H1 (cell line): ENCODE measurements around the gene CEP126. TPM values are rescaled to one million over a fixed set of nuclear protein-coding genes. Genes with fewer than 3 reads are reported as not detected.

Experiments used
- CTCF ChIA-PET: fragments of 300-600 bp; sonication (Branson Sonifier 250); formaldehyde crosslinking; loops from one replicate; lab custom pipeline; 2021; ENCODE audit not compliant: partially characterized antibody; lab: Charles Lee
- POLR2A ChIA-PET: fragments of 300-600 bp; sonication (Branson Sonifier 250); formaldehyde crosslinking; loops from one replicate; lab custom pipeline; 2021; ENCODE audit warnings: inconsistent platforms; ENCODE audit not compliant: partially characterized antibody; lab: Charles Lee
- DNase-seq, 2 experiments: peaks; one replicate each; pipeline versions ENCODE4 v3.0.0 to v3.0.0-alpha.2; 2010 to 2022; ENCODE audit warnings: low spot score in 2 of 2, low read depth in 1 of 2, mixed read lengths in 1 of 2
- FAIRE-seq: peaks from 2 replicates; lab custom pipeline; 2011; peaks lifted over from hg19 to GRCh38; lab: Jason Lieb, UNC
- H2AFZ ChIP-seq: 2 replicates; pipeline ENCODE4 v1.8.1; 2012; ENCODE audit warnings: low read length, inconsistent platforms
- H2AK5ac ChIP-seq: 2 replicates; pipeline ENCODE4 v1.6.1; 2013; ENCODE audit warnings: low read depth, low read length
- H2BK120ac ChIP-seq: replicated peaks from 2 replicates; pipeline ENCODE3; 2013; ENCODE audit warnings: low read depth, low read length, inconsistent platforms
- H2BK12ac ChIP-seq: 2 replicates; pipeline ENCODE4 v1.6.1; 2013; ENCODE audit warnings: low read depth, low read length
- H2BK15ac ChIP-seq: 2 replicates; pipeline ENCODE4 v1.6.1; 2013; ENCODE audit warnings: low read length
- H2BK20ac ChIP-seq: 2 replicates; pipeline ENCODE4 v1.6.1; 2013; ENCODE audit warnings: low read length
- H2BK5ac ChIP-seq: 2 replicates; pipeline ENCODE4 v1.6.1; 2013; ENCODE audit warnings: low read depth, low read length
- H3K14ac ChIP-seq: 2 replicates; pipeline ENCODE4 v1.6.1; 2013; ENCODE audit warnings: inconsistent platforms; ENCODE audit not compliant: insufficient read length
- H3K18ac ChIP-seq: 2 replicates; pipeline ENCODE4 v1.6.1; 2013; ENCODE audit warnings: low read length; ENCODE audit errors: extremely low read depth
- H3K23ac ChIP-seq: 2 replicates; pipeline ENCODE4 v1.6.1; 2013; ENCODE audit warnings: inconsistent platforms; ENCODE audit not compliant: insufficient read length
- H3K23me2 ChIP-seq: 2 replicates; pipeline ENCODE4 v1.6.1; 2013; ENCODE audit warnings: low read depth, low read length
- H3K27ac ChIP-seq: 2 replicates; pipeline ENCODE4 v1.6.1; 2011; ENCODE audit warnings: low read depth, low read length, inconsistent platforms
- H3K27me3 ChIP-seq, 4 experiments: replicated peaks in 1 of 4; 1 replicate in 1 of 4; 2 replicates in 3 of 4; pipeline versions ENCODE4 v1.6.1 to v1.8.1; 2011 to 2013; ENCODE audit warnings: low read length in 3 of 4, mild to moderate bottlenecking in 3 of 4, inconsistent platforms in 2 of 4, mixed read lengths in 2 of 4, moderate library complexity in 1 of 4; ENCODE audit not compliant: control insufficient read depth in 3 of 4, insufficient read depth in 3 of 4; ENCODE audit errors: extremely low read depth in 1 of 4
- H3K36me3 ChIP-seq, 4 experiments: 2 replicates each; pipeline versions ENCODE4 v1.6.1 to v1.8.1; 2011 to 2013; ENCODE audit warnings: mild to moderate bottlenecking in 4 of 4, low read length in 3 of 4, moderate library complexity in 2 of 4, control low read depth in 1 of 4, inconsistent platforms in 1 of 4; ENCODE audit not compliant: insufficient read depth in 4 of 4, control insufficient read depth in 2 of 4
- H3K4ac ChIP-seq: replicated peaks from 2 replicates; pipeline ENCODE3; 2013; ENCODE audit warnings: low read length, low read depth, mixed read lengths, inconsistent platforms; ENCODE audit not compliant: insufficient read length
- H3K4me1 ChIP-seq, 4 experiments: replicated peaks in 1 of 4; 1 replicate in 1 of 4; 2 replicates in 3 of 4; pipeline versions ENCODE4 v1.6.1 to v1.8.1; 2011 to 2013; ENCODE audit warnings: low read length in 3 of 4, inconsistent platforms in 2 of 4, mixed read lengths in 1 of 4; ENCODE audit not compliant: insufficient read depth in 4 of 4, control insufficient read depth in 3 of 4
- H3K4me2 ChIP-seq, 2 experiments: 2 replicates each; pipeline versions ENCODE4 v1.6.1 to v1.8.1; 2011 to 2013; ENCODE audit warnings: low read depth in 2 of 2, low read length in 2 of 2, control low read depth in 1 of 2, inconsistent platforms in 1 of 2, mild to moderate bottlenecking in 1 of 2; ENCODE audit not compliant: insufficient read depth in 1 of 2
- H3K4me3 ChIP-seq, 4 experiments: fragments of 200-600, 300-600 bp in 1 of 4; sonication (generic), shearing (Covaris generic), sonication (Bioruptor Twin) in 1 of 4; 2 replicates each; pipeline versions ENCODE4 v1.5.1 to v1.8.1; 2011 to 2016; ENCODE audit warnings: low read length in 4 of 4, low read depth in 3 of 4, control low read depth in 2 of 4, inconsistent platforms in 2 of 4, mild to moderate bottlenecking in 2 of 4, mixed read lengths in 1 of 4, moderate library complexity in 1 of 4; ENCODE audit not compliant: insufficient read depth in 2 of 4; ENCODE audit errors: extremely low read depth in 1 of 4
- H3K56ac ChIP-seq: replicated peaks from 2 replicates; pipeline ENCODE3; 2013; ENCODE audit warnings: low read depth, mild to moderate bottlenecking, mixed read lengths, low read length, inconsistent platforms; ENCODE audit not compliant: insufficient read length
- H3K79me1 ChIP-seq: 2 replicates; pipeline ENCODE4 v1.6.1; 2013; ENCODE audit warnings: low read depth, low read length, control low read depth
- H3K79me2 ChIP-seq, 2 experiments: 2 replicates each; pipeline versions ENCODE4 v1.6.1 to v1.8.1; 2012 to 2013; ENCODE audit warnings: low read length in 2 of 2, mild to moderate bottlenecking in 2 of 2, inconsistent platforms in 1 of 2; ENCODE audit not compliant: insufficient read depth in 2 of 2, control insufficient read depth in 1 of 2
- H3K9ac ChIP-seq, 4 experiments: replicated peaks in 1 of 4; 1 replicate in 1 of 4; 2 replicates in 3 of 4; pipeline versions ENCODE4 v1.6.1 to v1.8.1; 2011 to 2013; ENCODE audit warnings: low read depth in 3 of 4, low read length in 3 of 4, control low read depth in 2 of 4, mild to moderate bottlenecking in 2 of 4, moderate library complexity in 2 of 4, inconsistent platforms in 1 of 4; ENCODE audit errors: extremely low read depth in 1 of 4
- H3K9me3 ChIP-seq, 2 experiments: 2 replicates each; pipeline versions ENCODE4 v1.6.1 to v1.8.1; 2012 to 2013; ENCODE audit warnings: mild to moderate bottlenecking in 2 of 2, moderate library complexity in 2 of 2, control low read depth in 1 of 2, inconsistent platforms in 1 of 2, low read depth in 1 of 2, low read length in 1 of 2, mixed read lengths in 1 of 2; ENCODE audit not compliant: insufficient read depth in 2 of 2
- H4K20me1 ChIP-seq, 2 experiments: replicated peaks in 1 of 2; 2 replicates each; pipeline versions ENCODE3 to v1.8.1; 2011 to 2013; ENCODE audit warnings: inconsistent platforms in 2 of 2, low read length in 2 of 2, mild to moderate bottlenecking in 1 of 2; ENCODE audit not compliant: insufficient read depth in 2 of 2, control insufficient read depth in 1 of 2
- H4K5ac ChIP-seq: 2 replicates; pipeline ENCODE4 v1.6.1; 2013; ENCODE audit warnings: low read length, low read depth, mixed read lengths, inconsistent platforms; ENCODE audit not compliant: insufficient read length
- H4K8ac ChIP-seq: 2 replicates; pipeline ENCODE4 v1.8.0; 2013; ENCODE audit warnings: mild to moderate bottlenecking, moderate library complexity, low read length, inconsistent platforms; ENCODE audit not compliant: insufficient read depth; ENCODE audit errors: extremely low read depth
- H4K91ac ChIP-seq: replicated peaks from 2 replicates; pipeline ENCODE3; 2013; ENCODE audit warnings: low read length, mixed read lengths, inconsistent platforms; ENCODE audit not compliant: insufficient read length
- ASH2L ChIP-seq: fragments of 200-600, 300-600 bp; sonication (generic); IDR thresholded peaks from one replicate; pipeline ENCODE4 v1.7.1; 2017; ENCODE audit warnings: low read length
- CHD2 ChIP-seq: IDR thresholded peaks from 2 replicates; pipeline ENCODE4 v1.6.1; 2012; ENCODE audit warnings: low read length, improper control_type of control experiment
- E2F6 ChIP-seq: IDR thresholded peaks from 2 replicates; pipeline ENCODE4 v1.6.1; 2012; ENCODE audit warnings: inconsistent platforms
- RFX5 ChIP-seq: IDR thresholded peaks from 2 replicates; pipeline ENCODE4 v1.6.1; 2011; ENCODE audit warnings: low read depth, low read length, improper control_type of control experiment, borderline replicate concordance
- SP1 ChIP-seq: IDR thresholded peaks from 2 replicates; pipeline ENCODE4 v1.6.1; 2011; ENCODE audit warnings: low read depth, low read length
- SP4 ChIP-seq: IDR thresholded peaks from 2 replicates; pipeline ENCODE4 v1.6.1; 2012; ENCODE audit warnings: low read length, inconsistent platforms
- ZNF274 ChIP-seq: IDR thresholded peaks from 2 replicates; pipeline ENCODE4 v1.7.0; 2012; ENCODE audit warnings: low read length, borderline replicate concordance; ENCODE audit errors: extremely low read depth
- WGBS, 2 experiments: shearing (Covaris generic) in 1 of 2; methylation state at CpG; one replicate each; pipeline versions ENCODE4 v1.1.6 to v1.1.7; 2013 to 2015; ENCODE audit warnings: low lambda C conversion rate in 2 of 2, mixed read lengths in 2 of 2, inconsistent platforms in 1 of 2, low coverage in 1 of 2, missing lambda C conversion rate in 1 of 2; ENCODE audit not compliant: insufficient replicate concordance in 2 of 2, insufficient coverage in 1 of 2, insufficient read length in 1 of 2; ENCODE audit errors: extremely low coverage in 1 of 2, missing lambda C conversion rate in 1 of 2; 5-methylcytosine and 5-hydroxymethylcytosine counted together
- polyA plus RNA-seq, 7 experiments: library from polyadenylated mRNA; depleted of rRNA in 3 of 7; stranded (reverse) in 5 of 7; unstranded in 2 of 7; fragments of >200 nt in 5 of 7; fragments of 200-250 nt in 2 of 7; gene quantifications; 1 replicate in 5 of 7; 2 replicates in 1 of 7; 4 replicates in 1 of 7; pipeline versions ENCODE4 v1.2.1 to v1.2.3, GENCODE V29; 2011 to 2013; ENCODE audit warnings: missing spikeins in 2 of 7, mixed read lengths in 2 of 7
- total RNA-seq: library from RNA; stranded (reverse); fragmentation: NEBNext Ultra II Directional; extraction: Animal tissue kit (Norgen Biotek cat#: 25700); gene quantifications from 2 replicates; pipeline ENCODE4 v1.2.1, GENCODE V29; 2021

Gene CEP126
- total and polyA plus RNA-seq, 2 of the 8 experiments (the other 6 are each of a cell fraction or from before 2014, with no cell fraction given), result 0.76 to 1.9 TPM

- no peak overlapping the region for H2AK5ac ChIP-seq
- CTCF ChIA-PET, result interaction anchor here (0.6 to 5.2 kb wide), 8 partner anchors 13 to 279 kb away, joined by 3 to 21 read pairs (median 4); no protein-coding TSS in a partner anchor
These were observed 60.0 kb downstream of the CEP126 start for GRCh38 chr11:101974771-101975170.

More at GRCh38 chr11:101974771-101975170, 60.0 kb downstream of the CEP126 start:
- DNase-seq (no peak), FAIRE-seq (peak; percentile 36)
- Histone ChIP-seq H4K20me1 (no peaks in the 10 kb centered on the region), H3K9ac (no peak overlapping the region), H4K8ac (no peak overlapping the region), H3K79me2 (no peaks in the 10 kb centered on the region), H3K4me1 (no peaks in the 10 kb centered on the region), H4K5ac (no peak overlapping the region), H2BK12ac (no peak overlapping the region), H2AFZ (no peak overlapping the region), H2BK15ac (no peak overlapping the region), H3K27me3 (peaks cover 0 to 1% (median 0%) of the 10 kb centered on the region in 4 experiments; a peak in 1 of 7 replicates), H3K36me3 (no peaks in the 10 kb centered on the region), H2BK120ac (no peak overlapping the region), H4K91ac (no peak overlapping the region), H3K79me1 (no peaks in the 10 kb centered on the region), H2BK20ac (no peak overlapping the region), H3K4ac (no peak overlapping the region), H3K18ac (no peak overlapping the region), H3K4me2 (no peak overlapping the region), H3K27ac (no peak overlapping the region), H3K23ac (no peak overlapping the region), H3K4me3 (no peak overlapping the region), H2BK5ac (no peak overlapping the region), H3K23me2 (no peaks in the 10 kb centered on the region), H3K56ac (no peak overlapping the region), H3K14ac (no peak overlapping the region), H3K9me3 (no peaks in the 10 kb centered on the region)
- 86% methylated on average over 1 of the region's 1 CpG; no CpG with 5 or more reads in 1 of the 2 experiments for WGBS, 2 experiments
- POLR2A ChIA-PET, result no interaction called here
- TF ChIP-seq CHD2 (no peak), ASH2L (no peak), ZNF274 (no peak), SP1 (no peak), RFX5 (no peak), E2F6 (no peak), SP4 (no peak)
